ENCODE results near the gene B3GAT1.
A peak's percentile ranks its signal among the peaks of the same experiment; 100 is the strongest.
"Not testable (repeated sequence)": the region's sequence is repeated elsewhere in the genome, so short reads cannot be mapped to it uniquely, and the experiment has no call there.

B3GAT1 gene

GRCh38 chr11:134355136-134355535, 56.9 kb downstream of the B3GAT1 start:
- no peak for DNase-seq

GRCh38 chr11:134352111-134352510, 59.9 kb downstream of the B3GAT1 start:
- no peak for DNase-seq

GRCh38 chr11:134350381-134350780, 61.7 kb downstream of the B3GAT1 start:
- no peak for DNase-seq

GRCh38 chr11:134349802-134350355, 62.2 kb downstream of the B3GAT1 start:
- DNase-seq = no peak

- DNase-seq = peak in 1 of 2 donors; percentile 49
These were observed 62.8 kb downstream of the B3GAT1 start for GRCh38 chr11:134349109-134349801.

GRCh38 chr11:134347441-134347840, 64.6 kb downstream of the B3GAT1 start:
- no peak for DNase-seq

- DNase-seq = no peak
These were observed 65.1 kb downstream of the B3GAT1 start for GRCh38 chr11:134346976-134347350.

- DNase-seq = no peak
These were observed 65.7 kb downstream of the B3GAT1 start for GRCh38 chr11:134346101-134346975.

GRCh38 chr11:134345237-134345550, 66.8 kb downstream of the B3GAT1 start:
- DNase-seq = no peak

- DNase-seq = not testable (repeated sequence)
These were observed 67.4 kb downstream of the B3GAT1 start for GRCh38 chr11:134344497-134345236.

GRCh38 chr11:134343646-134344045, 68.4 kb downstream of the B3GAT1 start:
- no peak for DNase-seq

GRCh38 chr11:134342572-134343340, 69.3 kb downstream of the B3GAT1 start:
- DNase-seq = no peak

- no peak for DNase-seq
These were observed 70.1 kb downstream of the B3GAT1 start for GRCh38 chr11:134341805-134342571.

- no peak for DNase-seq
These were observed 71.6 kb downstream of the B3GAT1 start for GRCh38 chr11:134340354-134340964.

- DNase-seq = no peak
These were observed 72.3 kb downstream of the B3GAT1 start for GRCh38 chr11:134339756-134340155.

- no peak for DNase-seq
These were observed 73.4 kb downstream of the B3GAT1 start for GRCh38 chr11:134338654-134339053.

GRCh38 chr11:134338068-134338467, 74.0 kb downstream of the B3GAT1 start:
- DNase-seq = no peak

GRCh38 chr11:134337051-134337450, 75.0 kb downstream of the B3GAT1 start:
- DNase-seq = no peak

GRCh38 chr11:134334796-134335571, 77.1 kb downstream of the B3GAT1 start:
- DNase-seq = no peak

- no peak for DNase-seq
These were observed 78.1 kb downstream of the B3GAT1 start for GRCh38 chr11:134333946-134334345.
